Inflammatory macrophage treated with lipopolysaccharide for 4 hours (primary cell): ENCODE measurements around the gene AP1B1.
A peak's percentile ranks its signal among the peaks of the same experiment; 100 is the strongest.
"Not testable (repeated sequence)": the region's sequence is repeated elsewhere in the genome, so short reads cannot be mapped to it uniquely, and the experiment has no call there.

Experiments
- DNase-seq: peaks from one replicate; pipeline ENCODE4 v3.0.0-alpha.2; 2020

AP1B1 gene

GRCh38 chr22:29385748-29386147 is 2.6 kb downstream of the AP1B1 start:
- peak; percentile 93 for DNase-seq

GRCh38 chr22:29385151-29385704 is 3.1 kb downstream of the AP1B1 start:
- no peak for DNase-seq

GRCh38 chr22:29383740-29384139 is 4.6 kb downstream of the AP1B1 start:
- no peak for DNase-seq

GRCh38 chr22:29382580-29383302 is 5.6 kb downstream of the AP1B1 start:
- peak; percentile 17 for DNase-seq

GRCh38 chr22:29380856-29381255 is 7.5 kb downstream of the AP1B1 start:
- DNase-seq: no peak

- DNase-seq: no peak
Measured at GRCh38 chr22:29380032-29380781, 8.2 kb downstream of the AP1B1 start.

- DNase-seq: no peak
Measured at GRCh38 chr22:29379258-29379657, 9.1 kb downstream of the AP1B1 start.

GRCh38 chr22:29377979-29378378 is 10.4 kb downstream of the AP1B1 start:
- DNase-seq: no peak

GRCh38 chr22:29376705-29377104 is 11.7 kb downstream of the AP1B1 start:
- DNase-seq: not testable (repeated sequence)

GRCh38 chr22:29375398-29376076 is 12.8 kb downstream of the AP1B1 start:
- DNase-seq: no peak

- DNase-seq: not testable (repeated sequence)
Measured at GRCh38 chr22:29374806-29375205, 13.6 kb downstream of the AP1B1 start.

- no peak for DNase-seq
Measured at GRCh38 chr22:29374401-29374800, 14.0 kb downstream of the AP1B1 start.

GRCh38 chr22:29370537-29370936 is 17.8 kb downstream of the AP1B1 start:
- DNase-seq: no peak

- DNase-seq: peak; percentile 87
Measured at GRCh38 chr22:29369460-29369859, 18.9 kb downstream of the AP1B1 start.

GRCh38 chr22:29359469-29359868 is 28.9 kb downstream of the AP1B1 start:
- DNase-seq: no peak

- not testable (repeated sequence) for DNase-seq
Measured at GRCh38 chr22:29357193-29357890, 31.0 kb downstream of the AP1B1 start.

GRCh38 chr22:29353860-29354259 is 34.5 kb downstream of the AP1B1 start:
- no peak for DNase-seq

GRCh38 chr22:29353286-29353685 is 35.1 kb downstream of the AP1B1 start:
- DNase-seq: no peak

- no peak for DNase-seq
Measured at GRCh38 chr22:29352778-29353177, 35.6 kb downstream of the AP1B1 start.

GRCh38 chr22:29351891-29352290 is 36.5 kb downstream of the AP1B1 start:
- no peak for DNase-seq

GRCh38 chr22:29351042-29351441 is 37.3 kb downstream of the AP1B1 start:
- no peak for DNase-seq

- no peak for DNase-seq
Measured at GRCh38 chr22:29348956-29349355, 39.4 kb downstream of the AP1B1 start.

GRCh38 chr22:29348041-29348440 is 40.3 kb downstream of the AP1B1 start:
- no peak for DNase-seq
